GM19455 (cell line): ENCODE results near the gene LRRC39.

ENCODE experiments used
- ATAC-seq: cut with Tn5 transposase; IDR thresholded peaks from one replicate; pipeline ENCODE4 v1.9.1; 2021; ENCODE audit not compliant: unreplicated experiment

LRRC39 gene

DNA sequence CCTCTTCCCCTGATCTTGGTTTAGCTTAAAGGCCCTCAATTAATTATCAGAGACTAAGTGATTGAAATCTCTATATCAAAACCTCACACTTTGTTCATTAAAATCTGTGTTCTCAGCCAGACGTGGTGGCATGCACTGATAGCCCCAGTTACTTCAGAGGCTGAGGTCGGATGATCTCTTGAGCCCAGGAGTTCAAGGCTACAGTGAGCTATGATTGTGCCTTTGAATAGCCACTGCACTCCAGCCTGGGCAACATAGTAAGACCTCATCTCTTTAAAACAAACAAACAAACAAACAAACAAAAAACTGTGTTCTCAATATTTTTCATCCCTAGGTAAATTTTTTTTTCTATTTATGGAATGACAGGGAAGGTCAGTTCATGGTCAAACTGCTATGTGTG lies 26.4 kb downstream of the LRRC39 start:
- ATAC-seq = no peak

GRCh38 chr1:100147875-100148274 lies 30.2 kb downstream of the LRRC39 start:
- ATAC-seq = no peak

DNA sequence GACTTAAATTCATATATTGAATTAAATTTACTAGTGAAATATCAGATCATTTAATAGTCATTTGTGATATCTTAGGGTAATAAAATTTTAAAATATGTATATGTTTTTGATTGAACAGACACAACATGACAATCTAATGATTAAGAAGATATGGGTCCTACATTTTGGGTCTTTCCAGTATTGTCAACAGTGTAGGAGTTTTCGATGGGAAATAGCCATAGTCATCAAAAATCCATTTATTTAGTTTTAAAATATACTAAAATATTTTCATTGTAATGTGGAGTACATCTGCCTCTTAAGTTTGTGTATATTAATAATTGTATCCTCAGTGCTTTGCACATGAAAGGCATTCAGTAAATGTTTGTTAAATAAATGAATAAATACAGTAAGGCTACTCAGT lies 31.1 kb downstream of the LRRC39 start:
- no peak for ATAC-seq

DNA sequence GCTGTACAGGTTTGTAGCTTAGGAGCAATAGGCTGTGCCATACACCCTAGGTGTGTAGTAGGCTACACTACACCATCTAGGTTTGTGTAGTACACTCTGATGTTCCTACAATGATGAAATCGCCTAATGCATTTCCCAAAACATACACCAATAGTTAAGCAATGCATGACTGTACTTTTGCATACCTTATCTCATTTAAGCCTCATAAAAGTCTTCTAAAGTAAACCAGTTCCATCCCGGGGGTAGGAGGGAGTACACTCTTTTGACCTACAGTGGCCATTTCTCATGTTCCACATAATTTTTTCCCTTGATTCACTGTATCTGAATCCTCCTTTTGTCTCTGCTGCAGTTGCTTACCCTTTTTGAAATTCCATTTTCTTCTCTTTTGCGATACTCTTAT lies 32.9 kb downstream of the LRRC39 start:
- ATAC-seq = no peak

- no peak for ATAC-seq
Observed at GRCh38 chr1:100142343-100142742, 35.7 kb downstream of the LRRC39 start.

GRCh38 chr1:100141192-100141591 lies 36.9 kb downstream of the LRRC39 start:
- no peak for ATAC-seq

DNA sequence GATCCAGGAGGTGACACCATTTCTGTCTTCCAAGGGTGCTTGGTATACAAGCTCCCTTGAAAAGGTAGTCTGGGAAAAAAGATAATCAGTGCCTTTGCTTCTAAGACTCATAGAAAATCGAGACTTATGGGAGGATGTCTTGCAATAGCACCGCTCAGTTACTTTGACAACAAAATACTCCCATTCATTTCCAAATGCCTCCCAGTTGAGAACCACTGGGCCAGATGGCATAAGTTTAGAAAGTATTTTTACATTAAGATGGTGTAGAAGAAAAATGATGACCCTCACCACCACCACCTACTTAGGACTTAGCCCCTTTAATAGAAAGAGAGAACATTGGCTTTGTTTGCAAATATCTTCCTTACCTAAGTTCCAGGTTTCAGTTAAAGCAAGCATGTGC lies 40.5 kb downstream of the LRRC39 start:
- ATAC-seq = no peak

DNA sequence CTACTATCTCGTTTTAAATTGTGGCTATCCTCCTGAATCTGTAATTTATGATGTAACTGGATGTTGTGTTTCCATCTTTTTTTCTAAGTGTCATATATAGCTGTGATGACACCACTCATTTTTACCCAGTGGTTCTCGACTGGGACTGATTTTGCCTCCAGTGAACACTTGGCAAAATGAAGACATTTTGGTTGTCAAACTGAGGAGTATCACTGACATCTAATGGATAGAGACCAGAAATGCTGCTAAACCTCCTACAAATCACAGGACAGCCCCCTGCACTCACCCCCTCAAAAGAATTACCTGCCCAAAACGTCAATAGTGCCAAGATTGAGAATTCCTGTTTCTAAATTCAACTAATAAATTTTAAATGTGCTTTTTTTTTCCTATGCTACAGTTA lies 43.2 kb downstream of the LRRC39 start:
- ATAC-seq = no peak

DNA sequence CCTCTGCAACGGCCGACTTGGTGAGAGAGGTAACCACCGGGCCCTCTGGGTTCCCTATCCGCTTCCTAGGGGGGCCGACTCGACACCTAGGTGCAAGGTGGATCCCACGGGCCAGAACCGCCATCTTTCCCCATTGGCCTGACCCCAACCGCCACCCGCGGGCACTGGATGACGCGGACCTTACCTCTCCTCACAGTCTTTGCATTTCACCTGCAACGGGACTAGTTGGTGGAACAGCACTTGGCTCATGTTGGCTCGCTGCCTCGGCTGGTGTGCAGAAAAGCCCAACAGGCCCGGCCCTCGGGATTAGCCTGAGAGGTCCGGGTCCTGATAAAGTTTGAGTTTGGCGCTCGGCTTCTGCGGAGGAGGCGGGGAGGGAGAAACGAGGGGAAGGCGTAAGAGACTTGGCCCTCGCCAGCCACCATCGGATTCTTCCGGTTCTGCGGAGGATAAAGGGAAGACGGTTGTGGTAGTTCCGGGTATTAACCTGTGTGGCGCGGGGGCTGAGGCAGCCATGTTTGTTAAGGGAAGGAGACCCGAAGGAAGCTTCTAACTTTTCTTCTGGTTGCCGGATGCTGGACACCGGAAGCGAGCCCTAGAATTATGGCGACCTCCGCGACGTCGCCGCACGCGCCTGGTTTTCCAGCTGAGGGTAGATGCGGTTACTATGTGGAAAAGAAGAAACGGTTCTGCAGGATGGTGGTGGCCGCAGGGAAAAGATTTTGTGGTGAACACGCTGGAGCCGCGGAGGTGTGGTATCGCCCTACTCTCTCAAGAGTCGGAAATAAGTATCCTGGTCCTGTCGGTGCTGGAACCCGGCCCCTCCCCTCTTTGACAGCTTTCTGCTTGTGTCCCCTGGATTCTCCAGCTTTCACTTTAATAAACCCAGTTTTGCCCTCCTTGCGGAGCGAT lies 45.2 kb downstream of the LRRC39 start, which contains the start of the genes SASS6 and TRMT13:
TSS of gene SASS6 (minus strand) at position 365 of the 912 bp plus-strand sequence. CDS start at position 249, 116 bp downstream.
TSS of gene TRMT13 (plus strand) at position 598 of the 912 bp plus-strand sequence. CDS start at position 604, 6 bp downstream.
- ATAC-seq = peak; percentile 90

- ATAC-seq = no peak
Observed at GRCh38 chr1:100131623-100132022, 46.4 kb downstream of the LRRC39 start.

DNA sequence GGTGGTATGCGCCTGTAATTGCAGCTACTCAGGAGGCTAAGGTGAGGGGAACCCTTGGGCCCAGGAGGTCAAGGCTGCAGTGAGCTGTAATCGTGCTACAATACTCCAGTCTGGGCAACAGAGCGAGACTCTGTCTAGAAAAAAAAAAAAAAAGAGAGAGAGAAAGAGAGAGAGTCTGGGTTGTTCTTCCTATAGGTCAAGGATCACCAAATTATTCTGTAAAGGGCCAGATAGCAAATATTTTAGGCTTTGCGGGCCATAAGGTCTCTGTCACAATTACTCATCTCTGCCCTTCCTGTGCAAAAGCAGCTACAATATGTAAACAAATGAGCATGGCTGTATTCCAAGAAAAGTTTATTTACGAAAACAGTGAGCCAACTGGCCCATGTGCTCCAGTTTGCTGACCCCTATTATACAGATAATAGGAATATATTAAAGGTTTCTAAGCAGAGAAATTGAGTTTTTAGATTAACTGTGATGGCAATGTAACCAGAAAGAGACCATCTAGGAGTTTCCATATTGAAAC lies 47.4 kb downstream of the LRRC39 start:
- ATAC-seq = no peak

GRCh38 chr1:100127226-100127625 lies 50.8 kb downstream of the LRRC39 start:
- no peak for ATAC-seq

- ATAC-seq = no peak
Observed at GRCh38 chr1:100122177-100122576, 55.9 kb downstream of the LRRC39 start.

GRCh38 chr1:100115524-100115923 lies 62.5 kb downstream of the LRRC39 start:
- no peak for ATAC-seq

DNA sequence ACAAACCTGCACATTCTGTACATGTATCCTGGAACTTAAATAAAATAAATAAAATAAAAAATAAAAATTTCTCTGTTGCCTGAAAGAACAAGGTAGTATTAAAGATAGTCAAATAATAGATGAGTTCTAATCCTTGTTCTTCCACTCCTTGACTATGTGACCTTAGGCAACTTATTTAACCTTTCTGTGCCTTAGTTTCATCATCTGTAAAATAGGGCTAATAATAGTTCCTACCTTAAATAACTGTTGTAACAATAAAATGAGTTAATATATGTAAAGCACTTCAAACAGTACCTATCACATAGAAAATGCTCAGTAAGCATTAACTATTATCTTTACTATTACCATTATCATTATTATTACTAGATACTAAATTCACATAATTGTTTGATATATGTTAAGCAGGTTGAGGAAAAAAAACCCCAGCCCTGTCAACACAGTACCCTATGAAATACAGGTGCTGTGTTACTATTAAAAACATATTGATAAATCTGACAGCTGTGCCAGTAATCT lies 68.4 kb downstream of the LRRC39 start:
- no peak for ATAC-seq

DNA sequence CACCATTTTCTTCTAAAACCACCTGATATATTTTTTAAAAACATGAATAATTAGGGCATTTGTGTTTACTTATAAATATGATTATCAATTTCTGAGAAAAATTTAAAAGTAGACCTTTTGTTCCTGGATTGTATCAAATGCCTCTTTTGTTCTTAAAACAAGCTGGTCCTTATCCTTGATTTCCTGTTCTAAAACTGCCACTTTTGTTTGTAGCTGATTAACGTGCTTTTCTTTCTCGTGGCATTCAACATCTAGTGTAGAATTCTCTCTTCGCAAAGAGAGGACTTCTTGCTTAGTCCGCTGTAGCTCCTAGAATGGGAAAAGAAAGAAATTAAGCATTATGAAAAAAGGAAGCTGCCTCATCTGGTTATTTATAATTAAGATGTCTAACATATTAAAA lies 70.4 kb downstream of the LRRC39 start:
- no peak for ATAC-seq

DNA sequence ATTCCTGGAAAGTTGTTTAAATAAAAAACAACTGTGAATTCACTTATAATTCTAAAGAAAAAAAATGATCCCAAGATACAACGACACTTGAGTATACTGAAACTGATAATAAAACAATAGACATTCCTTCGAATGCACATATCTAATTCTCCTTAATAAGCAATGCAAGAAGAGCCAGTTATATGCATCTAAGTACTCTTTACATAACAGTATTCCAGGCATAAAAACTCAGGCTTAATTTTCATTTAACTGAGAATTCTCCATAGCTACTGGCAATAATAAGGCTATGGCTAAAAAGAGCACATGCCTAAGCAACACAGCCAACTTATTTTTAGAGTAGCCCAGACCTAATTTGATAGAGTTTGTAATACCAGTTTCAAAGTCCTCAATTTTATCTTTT lies 76.5 kb downstream of the LRRC39 start:
- no peak for ATAC-seq

- ATAC-seq = no peak
Observed at GRCh38 chr1:100100202-100100601, 77.9 kb downstream of the LRRC39 start.
